22Rv1 (cell line): Measurements from ENCODE around the gene MDM2.

Experiments used
- CTCF ChIP-seq: fragments of 450-650 bp; IDR thresholded peaks from 2 replicates; pipeline ENCODE4 v1.5.1; 2017; ENCODE audit warnings: mild to moderate bottlenecking
- ZFX ChIP-seq: fragments of 450-650 bp; IDR thresholded peaks from 2 replicates; pipeline ENCODE4 v1.6.1; 2017; ENCODE audit warnings: antibody characterized with exemption, borderline replicate concordance

DNA sequence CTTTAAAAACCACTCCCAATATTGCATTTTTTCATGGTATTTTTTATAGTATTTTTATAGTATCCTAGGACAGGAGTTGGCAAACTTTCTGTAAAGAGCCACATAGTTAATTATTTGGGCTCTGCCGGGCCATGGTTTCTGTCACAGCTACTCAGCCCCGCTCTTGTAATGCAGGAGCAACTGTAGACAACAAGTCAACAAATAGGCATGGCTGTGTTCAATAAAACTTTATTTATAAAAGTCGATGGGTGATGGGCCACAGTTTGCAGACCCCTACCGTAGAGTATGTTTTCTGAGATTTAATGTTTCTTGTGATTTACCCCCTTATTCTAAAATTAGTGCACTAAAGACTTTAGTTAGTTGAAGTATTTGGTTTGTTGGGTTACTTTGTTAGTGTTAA lies 25.5 kb downstream of the MDM2 start:
- TF ChIP-seq CTCF (no peak), ZFX (no peak)
